Lower lobe of right lung (tissue), 2 donors: Measurements from ENCODE around the gene JCAD. TPM values are rescaled to one million over a fixed set of nuclear protein-coding genes. Genes with fewer than 3 reads are reported as not detected.

Experiments used
- ATAC-seq, 2 donors: fragments of 200-7000 bp; cut with Tn5 transposase; one replicate each; pipeline ENCODE4 v1.9.1; 2020 to 2022; ENCODE audit warnings: mild to moderate bottlenecking in 2 of 2, moderate library complexity in 2 of 2
- DNase-seq: peaks from one replicate; pipeline ENCODE4 v3.0.0-alpha.2; 2020
- H3K27ac ChIP-seq: fragments of 200-600 bp; one replicate; pipeline ENCODE4 v1.8.0; 2022
- H3K27me3 ChIP-seq: fragments of 200-600 bp; one replicate; pipeline ENCODE4 v1.8.0; 2022; ENCODE audit warnings: low read depth
- H3K36me3 ChIP-seq: fragments of 200-600 bp; one replicate; pipeline ENCODE4 v1.8.0; 2022; ENCODE audit warnings: mild to moderate bottlenecking
- H3K4me1 ChIP-seq: fragments of 200-600 bp; one replicate; pipeline ENCODE4 v1.8.0; 2022
- H3K4me3 ChIP-seq: fragments of 200-600 bp; one replicate; pipeline ENCODE4 v1.8.0; 2022; ENCODE audit warnings: mild to moderate bottlenecking
- H3K9me3 ChIP-seq: fragments of 200-600 bp; one replicate; pipeline ENCODE4 v1.8.0; 2022
- intact Hi-C: fragments of 100-400 bp; cut with DNase I; formaldehyde crosslinking; loops from one replicate; pipeline ENCODE4 v1.11.0; 2022
- total RNA-seq: library from RNA; stranded (reverse); fragmentation: NEBNext Ultra II Directional; extraction: Animal tissue kit (Norgen Biotek cat#: 25700); gene quantifications from one replicate; pipeline ENCODE4 v1.2.1, GENCODE V29; 2021
- TF ChIP-seq, protein P1 (sequence below): fragments of 200-600 bp; IDR thresholded peaks from one replicate; pipeline ENCODE4 v1.8.0; 2022; ENCODE audit warnings: antibody characterized with exemption, mild to moderate bottlenecking
- donor health status: DM: no; HTN: yes; CAD: no; lungs with severe emphysema.

The JCAD gene
- total RNA-seq, 1 donor from 2014 or later = 101 TPM

DNA sequence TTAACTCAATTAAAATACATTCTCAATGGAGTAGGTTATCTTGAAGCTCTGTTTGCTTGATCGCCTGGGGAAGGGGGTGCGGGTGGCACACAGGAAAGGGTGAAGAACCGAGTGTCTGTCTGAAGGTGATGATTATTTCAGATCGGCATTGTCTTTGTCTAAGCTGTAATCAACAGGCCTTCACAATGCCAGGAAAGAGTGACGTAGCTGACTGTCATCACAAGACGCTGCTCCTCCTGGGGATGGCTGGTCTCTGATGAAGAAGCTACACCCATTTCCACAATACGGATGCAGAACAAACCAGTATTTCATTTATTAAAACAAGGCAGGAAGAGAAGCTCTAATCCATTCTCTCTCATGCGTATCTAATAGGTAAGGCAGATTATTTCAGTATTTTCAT is 19.4 kb downstream of the JCAD start:
- TF ChIP-seq, protein P1, sequence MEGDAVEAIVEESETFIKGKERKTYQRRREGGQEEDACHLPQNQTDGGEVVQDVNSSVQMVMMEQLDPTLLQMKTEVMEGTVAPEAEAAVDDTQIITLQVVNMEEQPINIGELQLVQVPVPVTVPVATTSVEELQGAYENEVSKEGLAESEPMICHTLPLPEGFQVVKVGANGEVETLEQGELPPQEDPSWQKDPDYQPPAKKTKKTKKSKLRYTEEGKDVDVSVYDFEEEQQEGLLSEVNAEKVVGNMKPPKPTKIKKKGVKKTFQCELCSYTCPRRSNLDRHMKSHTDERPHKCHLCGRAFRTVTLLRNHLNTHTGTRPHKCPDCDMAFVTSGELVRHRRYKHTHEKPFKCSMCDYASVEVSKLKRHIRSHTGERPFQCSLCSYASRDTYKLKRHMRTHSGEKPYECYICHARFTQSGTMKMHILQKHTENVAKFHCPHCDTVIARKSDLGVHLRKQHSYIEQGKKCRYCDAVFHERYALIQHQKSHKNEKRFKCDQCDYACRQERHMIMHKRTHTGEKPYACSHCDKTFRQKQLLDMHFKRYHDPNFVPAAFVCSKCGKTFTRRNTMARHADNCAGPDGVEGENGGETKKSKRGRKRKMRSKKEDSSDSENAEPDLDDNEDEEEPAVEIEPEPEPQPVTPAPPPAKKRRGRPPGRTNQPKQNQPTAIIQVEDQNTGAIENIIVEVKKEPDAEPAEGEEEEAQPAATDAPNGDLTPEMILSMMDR = no peak
- Histone ChIP-seq H3K27ac (peak overlapping the region; percentile 72), H3K4me1 (peaks cover 68% of the 10 kb centered on the region), H3K4me3 (no peak overlapping the region), H3K36me3 (peaks cover 19% of the 10 kb centered on the region), H3K9me3 (no peaks in the 10 kb centered on the region), H3K27me3 (no peaks in the 10 kb centered on the region)
- DNase-seq (no peak), ATAC-seq (no peak)
- intact Hi-C loops = no loop called here

DNA sequence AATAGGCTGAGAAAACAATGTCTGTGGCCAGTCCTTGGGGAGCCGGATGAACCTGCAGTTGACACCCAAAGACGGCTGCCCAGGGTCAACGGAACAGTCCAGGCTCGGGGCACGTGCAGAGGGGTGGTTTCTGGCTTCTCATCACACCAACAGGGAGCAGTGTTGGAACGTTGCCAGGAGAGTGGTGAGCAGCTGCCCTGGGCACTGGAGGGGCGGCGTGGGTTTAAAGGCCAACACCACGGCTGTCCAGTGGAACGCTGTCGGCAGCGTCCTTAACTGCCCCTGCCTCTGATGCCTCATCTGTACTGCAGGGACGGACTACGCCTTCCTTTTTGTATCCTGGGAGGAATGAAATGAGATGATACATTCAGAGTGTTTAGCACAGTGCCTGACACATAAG is 19.8 kb downstream of the JCAD start:
- ATAC-seq (no peak), DNase-seq (no peak)
- Histone ChIP-seq H3K4me3 (no peak overlapping the region), H3K9me3 (no peaks in the 10 kb centered on the region), H3K27me3 (no peaks in the 10 kb centered on the region), H3K36me3 (peaks cover 19% of the 10 kb centered on the region), H3K27ac (peak overlapping the region; percentile 72), H3K4me1 (peaks cover 67% of the 10 kb centered on the region)
- intact Hi-C loops = no loop called here
- TF ChIP-seq, protein P1 = no peak

DNA sequence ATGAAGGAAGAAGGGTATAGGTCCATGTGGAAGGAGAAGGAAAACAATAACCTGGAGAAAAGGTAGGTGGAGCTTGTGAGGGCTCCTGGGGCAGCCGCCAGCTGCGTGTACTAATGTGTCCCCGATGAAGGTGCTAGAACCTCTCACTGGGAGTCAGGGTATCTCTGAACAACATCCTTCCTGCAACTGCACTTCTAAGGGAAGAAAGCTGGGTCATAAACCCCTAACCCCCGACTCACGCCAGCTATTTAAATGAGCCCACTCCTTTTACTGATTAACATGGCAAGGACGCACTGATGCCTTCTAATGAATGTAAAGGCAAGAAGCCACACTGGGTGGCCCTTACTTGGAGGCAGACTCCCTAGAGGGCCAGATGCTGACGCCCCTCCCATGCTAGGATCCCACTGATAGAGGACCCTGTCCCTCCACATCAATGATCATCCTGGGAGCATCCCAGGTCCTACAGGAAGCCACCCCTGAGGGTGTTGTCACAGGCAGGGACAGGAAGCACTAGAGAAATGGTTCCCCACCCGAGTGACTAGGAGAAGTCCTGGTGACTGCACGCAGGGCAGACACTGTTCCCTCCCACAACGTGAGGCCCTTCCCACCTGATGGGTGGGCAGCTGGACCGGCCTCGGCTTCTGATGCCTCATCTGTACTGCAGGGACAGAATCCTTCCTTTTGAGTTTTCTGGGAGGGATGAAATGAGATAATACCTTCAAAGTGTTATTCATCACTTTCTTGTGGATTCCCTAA is 20.4 kb downstream of the JCAD start:
- ATAC-seq (no peak), DNase-seq (no peak)
- Histone ChIP-seq H3K27ac (peak overlapping the region; percentile 72), H3K9me3 (no peaks in the 10 kb centered on the region), H3K36me3 (peaks cover 13% of the 10 kb centered on the region), H3K4me3 (no peak overlapping the region), H3K27me3 (no peaks in the 10 kb centered on the region), H3K4me1 (peaks cover 61% of the 10 kb centered on the region)
- intact Hi-C loops = no loop called here
- TF ChIP-seq, protein P1 = no peak

DNA sequence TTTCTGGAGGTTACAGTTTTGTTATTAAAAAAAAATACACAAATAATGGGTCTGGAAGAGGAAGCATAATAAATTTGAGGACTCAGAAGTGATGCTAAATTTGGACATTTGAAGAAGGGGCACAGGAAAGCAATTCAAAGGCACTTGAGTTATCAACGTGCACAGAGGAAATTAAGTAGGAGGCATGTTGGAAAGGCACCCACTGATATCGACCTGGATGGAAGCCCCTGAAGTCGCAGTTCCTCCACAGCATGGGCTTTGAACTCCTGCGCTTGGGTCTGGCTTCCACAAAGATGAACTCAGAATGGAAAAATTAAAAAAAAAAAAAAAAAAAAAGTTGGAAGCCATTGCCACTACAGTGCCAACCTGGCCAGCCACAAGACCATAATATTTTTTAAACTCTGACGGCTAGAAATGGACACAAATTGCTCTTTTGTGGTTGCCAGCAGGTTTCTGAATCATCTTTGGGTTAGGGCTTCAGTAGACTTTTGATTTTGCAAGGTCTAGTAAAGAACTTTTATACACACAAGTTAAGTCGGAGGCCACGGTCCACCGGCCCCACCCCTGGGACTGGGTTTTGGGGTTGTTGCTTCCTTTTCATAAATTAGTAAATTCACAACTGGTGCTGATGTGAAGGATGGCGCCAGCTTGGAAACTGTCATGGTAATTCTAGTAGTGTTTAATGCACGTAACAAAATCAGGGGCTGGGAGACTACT is 21.6 kb downstream of the JCAD start:
- ATAC-seq (no peak), DNase-seq (no peak)
- H3K27me3 ChIP-seq = no peaks in the 10 kb centered on the region
- peaks cover 54% of the 10 kb centered on the region for H3K4me1 ChIP-seq
- no peak overlapping the region for H3K27ac ChIP-seq
- H3K9me3 ChIP-seq = no peaks in the 10 kb centered on the region
- H3K36me3 ChIP-seq = peaks cover 17% of the 10 kb centered on the region
- no peak overlapping the region for H3K4me3 ChIP-seq
- intact Hi-C loops = no loop called here
- TF ChIP-seq, protein P1 = no peak

DNA sequence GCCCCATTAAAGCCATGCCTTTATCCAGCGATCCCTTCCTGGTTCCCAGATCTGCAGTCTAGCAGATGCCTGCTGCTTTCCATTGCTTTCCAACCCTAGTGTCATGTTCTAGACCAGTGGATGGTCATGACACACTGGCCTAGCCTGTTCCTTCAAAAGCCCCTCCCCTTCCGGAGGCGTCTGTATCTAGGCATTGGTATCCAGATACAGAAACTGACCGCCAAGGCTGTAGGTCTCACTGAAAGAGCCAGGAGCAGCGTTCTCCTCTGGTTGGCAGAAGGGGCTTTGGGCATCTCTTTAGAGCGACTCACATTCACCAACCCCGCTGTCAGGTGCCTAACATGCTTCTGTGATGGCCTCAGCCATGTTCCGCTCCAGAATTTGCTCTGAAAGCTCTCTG is 22.6 kb downstream of the JCAD start:
- no peak overlapping the region for H3K4me3 ChIP-seq
- no peak overlapping the region for H3K27ac ChIP-seq
- DNase-seq (no peak), ATAC-seq (no peak)
- intact Hi-C loops = no loop called here
- TF ChIP-seq, protein P1 = no peak
- no peaks in the 10 kb centered on the region for H3K27me3 ChIP-seq
- H3K9me3 ChIP-seq = no peaks in the 10 kb centered on the region
- peaks cover 46% of the 10 kb centered on the region for H3K4me1 ChIP-seq
- peaks cover 14% of the 10 kb centered on the region for H3K36me3 ChIP-seq
